ENCODE data around the gene WNT3A. TPM values are rescaled to one million over a fixed set of nuclear protein-coding genes. Genes with fewer than 3 reads are reported as not detected.
A peak's percentile ranks its signal among the peaks of the same experiment; 100 is the strongest.
"Not testable (repeated sequence)": the region's sequence is repeated elsewhere in the genome, so short reads cannot be mapped to it uniquely, and the experiment has no call there.

WNT3A gene
- total RNA-seq, 2 donors from 2014 or later, result not detected

DNA sequence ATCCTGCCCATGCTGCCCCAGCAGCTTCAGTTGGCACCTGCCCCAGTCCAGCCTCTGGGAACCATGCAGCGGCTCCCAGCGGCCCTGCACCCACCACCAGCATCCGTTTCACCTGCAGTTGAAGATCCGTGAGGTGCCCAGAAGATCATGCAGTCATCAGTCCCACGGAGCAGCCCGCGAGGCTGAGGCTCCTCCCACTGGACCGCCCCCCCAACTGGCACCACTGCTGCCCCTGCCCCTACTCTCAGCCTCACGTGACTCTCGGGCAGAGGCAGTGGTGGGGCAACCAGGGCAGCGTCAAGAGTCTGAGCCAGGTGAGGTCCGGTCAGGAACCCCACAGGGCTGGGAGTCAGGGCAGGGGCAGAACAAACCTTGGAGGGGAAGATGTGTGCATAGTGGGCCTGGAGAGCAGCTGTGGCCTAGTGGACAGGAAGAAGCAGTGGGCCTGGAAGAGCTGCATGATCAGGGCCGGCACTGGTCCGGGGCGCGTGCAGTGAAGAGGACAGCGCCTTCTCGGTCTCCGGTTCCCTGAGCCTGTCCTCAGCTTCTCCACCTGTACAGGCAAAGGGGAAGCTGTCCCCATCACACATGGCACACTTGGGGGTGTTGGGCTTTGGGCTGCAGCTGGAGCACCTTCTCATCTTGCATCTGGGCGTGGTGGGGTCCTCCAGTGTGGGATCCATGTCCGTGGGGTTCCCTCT is 31.1 kb upstream of the WNT3A start:
- H3K9me3 Mint-ChIP-seq; H3K4me3 Mint-ChIP-seq; ATAC-seq; H3K27ac Mint-ChIP-seq; H3K36me3 Mint-ChIP-seq; DNase-seq (ENCODE audit: low spot score); H3K4me1 Mint-ChIP-seq (ENCODE audit: low read depth in 2 of 2); H3K27me3 Mint-ChIP-seq: not testable (repeated sequence)

DNA sequence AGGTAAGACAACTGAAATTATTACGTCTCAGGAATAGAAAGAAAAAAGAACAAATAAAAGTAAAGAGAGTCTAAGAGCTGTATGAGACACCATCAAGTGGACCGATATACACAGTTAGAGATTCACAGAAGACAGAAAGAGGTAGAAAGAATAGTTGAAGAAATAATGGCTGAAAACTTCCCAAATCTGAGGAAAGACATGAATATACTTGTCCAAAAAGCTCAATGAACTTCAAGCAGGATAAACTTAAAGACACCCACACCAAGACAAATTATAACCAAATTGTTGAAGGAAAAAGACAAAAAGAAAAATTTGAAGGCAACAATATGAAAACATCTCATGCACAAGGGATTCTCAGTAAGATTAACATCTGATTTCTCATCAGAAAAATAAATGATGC is 19.6 kb upstream of the WNT3A start:
- no peak for DNase-seq (ENCODE audit: low spot score)
- no peak overlapping the region for H3K4me3 Mint-ChIP-seq
- H3K27me3 Mint-ChIP-seq, result peaks cover 31 to 50% of the 10 kb centered on the region in 2 donors
- no peak for ATAC-seq
- no peaks in the 10 kb centered on the region for H3K9me3 Mint-ChIP-seq
- no peak overlapping the region for H3K27ac Mint-ChIP-seq
- no peaks in the 10 kb centered on the region for H3K4me1 Mint-ChIP-seq (ENCODE audit: low read depth in 2 of 2)
- peaks cover 5% of the 10 kb centered on the region for H3K36me3 Mint-ChIP-seq

DNA sequence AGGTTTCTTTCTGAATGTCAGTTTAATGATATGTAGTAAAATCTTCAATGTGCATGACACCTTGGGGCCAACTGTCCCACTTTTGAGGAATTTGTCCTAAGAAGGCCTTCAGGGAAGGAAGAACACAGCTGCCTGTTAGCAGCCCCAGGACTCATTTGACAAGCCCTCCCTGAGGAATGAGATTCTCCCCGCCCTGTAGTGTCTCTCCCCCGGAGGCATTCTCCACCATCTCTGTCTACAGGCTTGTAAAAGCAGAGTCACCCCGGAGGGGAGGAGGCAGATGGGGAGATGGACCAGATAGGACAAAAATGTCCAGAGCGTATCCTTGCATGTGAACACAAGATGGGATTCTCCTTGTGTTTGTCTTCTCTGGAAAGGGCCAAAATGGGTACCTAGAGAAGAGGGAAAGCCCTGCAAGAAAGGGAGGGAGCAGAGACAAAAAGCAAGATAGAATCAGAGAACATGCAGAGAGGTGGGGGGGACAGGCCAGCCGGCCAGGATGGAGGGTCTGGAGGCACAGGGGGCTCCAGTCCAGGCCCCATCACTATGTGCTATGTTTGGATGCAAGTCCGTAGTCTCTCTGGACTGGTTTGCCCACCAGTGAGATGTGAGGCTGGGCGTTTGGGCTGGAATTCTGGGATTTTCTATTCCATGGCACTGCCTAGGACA is 12.0 kb upstream of the WNT3A start:
- DNase-seq (ENCODE audit: low spot score) (no peak), ATAC-seq (no peak)
- no peak overlapping the region for H3K27ac Mint-ChIP-seq
- peaks cover 4% of the 10 kb centered on the region for H3K9me3 Mint-ChIP-seq
- H3K4me3 Mint-ChIP-seq, result no peak overlapping the region
- H3K27me3 Mint-ChIP-seq, result peaks cover 28 to 30% of the 10 kb centered on the region in 2 donors
- peaks cover 5% of the 10 kb centered on the region for H3K36me3 Mint-ChIP-seq
- no peaks in the 10 kb centered on the region for H3K4me1 Mint-ChIP-seq (ENCODE audit: low read depth in 2 of 2)

DNA sequence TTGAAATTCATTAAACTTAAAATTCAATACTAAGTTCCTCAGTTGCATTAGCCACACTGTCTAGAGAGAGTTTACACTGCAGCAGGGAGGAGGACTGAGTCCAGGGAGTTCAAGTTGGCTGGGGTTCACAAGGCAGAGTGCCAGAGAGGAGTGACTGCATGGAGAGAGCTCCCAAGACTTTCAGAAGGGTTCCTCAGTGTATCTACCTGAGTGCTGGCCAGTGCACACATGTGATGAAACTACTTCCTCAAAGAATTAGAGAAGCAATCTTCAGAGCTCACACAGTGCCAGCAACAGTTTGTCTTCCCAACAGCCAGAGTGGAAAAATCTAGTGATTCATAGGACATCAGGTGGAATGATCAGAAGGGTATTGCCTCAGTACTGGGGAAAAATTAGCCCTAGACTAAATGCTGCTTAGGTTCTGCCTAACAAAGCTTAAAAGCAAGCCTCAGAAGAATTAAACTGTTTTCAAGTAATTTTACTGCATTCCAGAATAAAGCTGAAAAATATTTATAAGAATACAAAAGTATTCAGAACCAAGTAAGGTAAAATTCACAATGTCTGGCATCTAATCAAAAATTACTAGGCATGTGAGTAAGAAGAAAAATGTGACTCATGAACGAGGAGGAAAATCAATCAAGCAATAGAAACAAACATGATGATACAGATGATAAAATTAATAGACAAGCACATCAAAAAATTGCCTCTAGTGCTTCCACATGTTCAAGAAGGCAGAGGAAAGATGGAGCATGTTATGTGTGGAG is 10.4 kb upstream of the WNT3A start:
- Mint-ChIP-seq H3K9me3 (peaks cover 4% of the 10 kb centered on the region), H3K27ac (no peak overlapping the region), H3K36me3 (peaks cover 5% of the 10 kb centered on the region), H3K27me3 (peaks cover 14 to 28% of the 10 kb centered on the region in 2 donors), H3K4me1 (ENCODE audit: low read depth in 2 of 2) (no peaks in the 10 kb centered on the region), H3K4me3 (no peak overlapping the region)
- DNase-seq (ENCODE audit: low spot score), result no peak
- ATAC-seq, result no peak

DNA sequence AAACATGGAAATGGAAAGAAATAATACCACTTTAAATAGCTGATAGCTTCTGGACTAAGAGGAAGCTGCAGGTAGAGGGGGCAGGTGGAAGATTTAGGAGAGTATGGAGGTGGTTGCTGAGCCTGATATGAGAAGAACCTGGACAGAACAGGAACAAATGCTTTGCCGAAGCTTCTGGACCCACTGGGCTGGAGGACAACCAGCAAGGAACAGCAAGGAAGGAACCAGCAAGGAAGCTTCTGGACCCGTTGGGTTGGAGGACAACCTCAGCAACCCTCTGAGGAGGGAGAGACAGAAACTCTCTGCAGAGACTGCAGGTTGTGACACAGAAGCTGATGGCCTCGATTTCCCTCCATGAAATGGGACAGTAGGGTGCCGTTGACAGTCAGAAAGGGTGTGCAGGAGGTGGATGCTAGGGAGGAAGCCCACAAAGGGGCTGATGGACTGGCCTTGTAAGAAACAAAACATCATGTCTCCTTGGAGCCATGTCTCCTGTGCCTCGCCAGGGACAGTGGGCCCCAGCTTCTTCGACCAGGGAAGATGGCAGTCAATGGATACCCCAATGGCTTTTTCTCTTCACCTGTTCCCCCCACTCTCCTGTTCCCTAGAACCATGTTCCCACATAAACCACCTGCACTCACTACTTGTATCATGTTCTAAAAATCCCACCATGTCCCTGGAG is 8.3 kb upstream of the WNT3A start:
- peaks cover 5% of the 10 kb centered on the region for H3K36me3 Mint-ChIP-seq
- H3K9me3 Mint-ChIP-seq, result peaks cover 4% of the 10 kb centered on the region
- DNase-seq (ENCODE audit: low spot score) (peak; percentile 51), ATAC-seq (no peak)
- H3K27me3 Mint-ChIP-seq, result peaks cover 8 to 36% of the 10 kb centered on the region in 2 donors
- no peak overlapping the region for H3K4me3 Mint-ChIP-seq
- H3K4me1 Mint-ChIP-seq (ENCODE audit: low read depth in 2 of 2), result no peaks in the 10 kb centered on the region
- no peak overlapping the region for H3K27ac Mint-ChIP-seq

DNA sequence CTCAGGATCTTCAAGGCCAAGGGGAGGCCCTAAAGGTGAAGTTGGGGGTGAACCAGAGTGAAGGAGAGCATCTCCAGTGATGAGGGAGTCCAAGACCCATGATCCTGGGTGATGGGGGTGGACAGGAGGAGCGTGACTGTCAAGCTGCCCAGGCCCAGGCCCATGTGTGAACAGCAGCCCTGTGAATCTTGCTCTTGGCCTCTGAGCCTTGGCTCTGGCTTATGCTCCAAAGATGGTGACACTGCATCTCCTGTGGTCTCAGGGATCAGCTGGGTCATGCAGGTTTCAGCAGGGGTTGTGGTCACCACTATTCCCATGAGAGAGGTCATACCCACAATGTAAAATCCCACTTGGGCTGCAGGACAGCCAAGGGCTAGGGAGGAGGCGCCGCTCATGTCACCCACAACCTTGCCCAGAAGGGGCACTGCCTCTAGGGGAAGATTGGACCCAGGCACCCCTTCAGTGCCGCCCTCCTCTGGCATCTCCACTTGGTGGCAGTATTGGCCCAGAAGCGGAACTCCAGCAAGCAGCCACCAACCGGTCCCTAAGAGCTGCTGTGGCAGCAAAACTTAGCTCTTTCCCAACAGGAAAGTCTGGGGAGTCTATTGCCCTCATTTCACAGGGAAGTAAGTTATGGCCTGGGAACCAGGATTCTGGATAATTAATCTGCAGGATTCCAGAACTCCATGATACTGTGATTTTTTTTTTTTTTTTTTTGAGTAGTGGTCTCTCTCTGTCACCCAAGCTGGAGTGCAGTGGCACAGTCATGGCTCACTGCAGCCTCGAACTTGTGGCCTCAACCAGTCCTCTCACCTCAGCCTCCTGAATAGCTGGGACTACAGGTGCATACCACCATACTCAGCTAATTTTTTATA is 7.5 kb upstream of the WNT3A start:
- Mint-ChIP-seq H3K27ac (no peak overlapping the region), H3K27me3 (peaks cover 8 to 33% of the 10 kb centered on the region in 2 donors), H3K9me3 (peaks cover 4% of the 10 kb centered on the region), H3K4me1 (ENCODE audit: low read depth in 2 of 2) (no peaks in the 10 kb centered on the region), H3K36me3 (peaks cover 5% of the 10 kb centered on the region), H3K4me3 (no peak overlapping the region)
- ATAC-seq (peak; percentile 79 to 85), DNase-seq (ENCODE audit: low spot score) (peak; percentile 73)

DNA sequence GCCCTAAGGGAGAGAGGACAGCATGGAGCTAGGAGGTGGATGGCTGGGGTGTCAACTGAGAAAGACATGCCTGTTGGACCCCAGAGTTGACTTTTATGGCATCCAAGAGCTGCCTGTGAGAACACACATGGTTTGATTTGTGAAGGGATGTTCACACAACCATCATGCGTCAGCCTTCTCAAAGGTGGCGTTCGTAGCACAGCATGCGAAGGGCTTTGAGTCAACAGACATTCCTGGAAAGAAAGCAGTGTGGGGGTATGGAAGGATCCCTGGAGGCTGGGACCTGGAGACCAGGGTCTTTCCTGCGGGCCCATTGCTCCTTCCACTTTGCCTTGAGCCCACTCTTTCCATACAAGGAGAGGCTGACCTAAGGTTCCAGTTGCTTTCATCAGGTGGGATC is 6.4 kb upstream of the WNT3A start:
- Mint-ChIP-seq H3K27ac (no peak overlapping the region), H3K36me3 (peaks cover 5% of the 10 kb centered on the region), H3K27me3 (peaks cover 8 to 35% of the 10 kb centered on the region in 2 donors), H3K9me3 (peaks cover 4% of the 10 kb centered on the region), H3K4me1 (ENCODE audit: low read depth in 2 of 2) (no peaks in the 10 kb centered on the region), H3K4me3 (no peak overlapping the region)
- no peak for DNase-seq (ENCODE audit: low spot score)
- ATAC-seq, result no peak

GRCh38 chr1:228000836-228001563 is 5.8 kb upstream of the WNT3A start:
- H3K36me3 Mint-ChIP-seq, result peaks cover 5% of the 10 kb centered on the region
- no peaks in the 10 kb centered on the region for H3K4me1 Mint-ChIP-seq (ENCODE audit: low read depth in 2 of 2)
- ATAC-seq (no peak), DNase-seq (ENCODE audit: low spot score) (no peak)
- no peak overlapping the region for H3K27ac Mint-ChIP-seq
- H3K4me3 Mint-ChIP-seq, result no peak overlapping the region
- H3K27me3 Mint-ChIP-seq, result peaks cover 8 to 35% of the 10 kb centered on the region in 2 donors
- peaks cover 4% of the 10 kb centered on the region for H3K9me3 Mint-ChIP-seq

DNA sequence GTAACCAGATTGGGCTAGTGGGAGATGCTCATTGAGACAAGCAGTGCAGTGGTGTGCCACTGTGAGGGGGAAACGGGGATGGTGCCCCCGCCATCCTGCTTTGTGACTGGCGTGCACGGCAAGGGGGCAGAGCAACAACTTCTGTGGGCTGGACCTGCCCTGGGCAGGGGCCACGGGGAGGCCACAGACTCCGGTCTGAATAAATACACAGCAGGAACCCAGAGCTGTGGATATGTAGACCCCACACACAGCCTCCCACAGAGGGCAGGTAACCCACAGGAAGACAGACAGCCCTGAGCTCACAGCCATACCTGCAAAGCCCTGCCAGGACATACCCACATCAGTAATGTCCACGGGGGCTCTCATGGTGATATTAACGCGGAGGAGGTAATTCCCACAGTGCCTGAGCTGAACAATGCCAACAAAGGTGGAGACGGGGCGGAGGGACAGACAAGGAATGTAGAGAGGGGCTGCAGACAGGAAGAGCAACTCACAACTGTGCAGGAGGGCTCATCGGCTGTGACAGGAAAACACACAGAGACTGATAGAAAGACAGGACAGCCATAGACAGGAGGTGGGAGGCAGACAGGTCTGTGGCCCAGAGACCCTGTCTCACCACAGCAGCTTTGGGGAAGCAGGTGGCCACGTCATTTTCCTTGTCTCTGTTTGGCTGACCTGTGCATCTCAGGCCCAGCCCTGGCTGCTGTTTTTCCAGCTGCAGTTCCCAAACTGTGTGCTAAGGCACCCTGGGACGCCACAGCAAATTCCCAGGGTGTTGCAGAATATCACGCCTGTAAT is 4.9 kb upstream of the WNT3A start:
- DNase-seq (ENCODE audit: low spot score), result peak; percentile 56
- ATAC-seq, result no peak
- Mint-ChIP-seq H3K27ac (no peak overlapping the region), H3K27me3 (peaks cover 8 to 33% of the 10 kb centered on the region in 2 donors), H3K4me1 (ENCODE audit: low read depth in 2 of 2) (no peaks in the 10 kb centered on the region), H3K36me3 (peaks cover 5% of the 10 kb centered on the region), H3K9me3 (peaks cover 4% of the 10 kb centered on the region), H3K4me3 (no peak overlapping the region)

DNA sequence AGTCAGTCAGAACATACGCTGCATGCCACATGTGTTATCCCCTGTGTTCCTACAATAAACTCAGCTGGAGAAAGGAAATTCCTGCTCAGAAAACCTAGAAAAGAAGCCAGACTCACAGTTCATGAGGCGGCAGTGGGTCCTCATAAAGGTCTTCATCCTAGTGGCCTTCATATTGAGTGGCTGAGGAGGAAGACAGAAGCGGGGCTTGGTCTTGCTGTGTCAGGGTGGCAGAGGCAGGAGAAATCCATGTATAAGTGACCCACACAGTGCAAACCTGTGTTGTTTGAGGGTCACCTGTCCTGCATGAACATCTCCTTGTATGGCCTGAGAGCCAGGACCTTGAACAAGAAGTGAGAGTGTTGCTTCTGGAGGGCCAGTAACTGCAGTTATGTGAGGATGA is 4.0 kb upstream of the WNT3A start:
- Mint-ChIP-seq H3K9me3 (peaks cover 4% of the 10 kb centered on the region), H3K4me1 (ENCODE audit: low read depth in 2 of 2) (no peaks in the 10 kb centered on the region), H3K27me3 (peaks cover 15 to 36% of the 10 kb centered on the region in 2 donors), H3K27ac (no peak overlapping the region), H3K36me3 (peaks cover 5% of the 10 kb centered on the region), H3K4me3 (no peak overlapping the region)
- ATAC-seq (no peak), DNase-seq (ENCODE audit: low spot score) (no peak)

DNA sequence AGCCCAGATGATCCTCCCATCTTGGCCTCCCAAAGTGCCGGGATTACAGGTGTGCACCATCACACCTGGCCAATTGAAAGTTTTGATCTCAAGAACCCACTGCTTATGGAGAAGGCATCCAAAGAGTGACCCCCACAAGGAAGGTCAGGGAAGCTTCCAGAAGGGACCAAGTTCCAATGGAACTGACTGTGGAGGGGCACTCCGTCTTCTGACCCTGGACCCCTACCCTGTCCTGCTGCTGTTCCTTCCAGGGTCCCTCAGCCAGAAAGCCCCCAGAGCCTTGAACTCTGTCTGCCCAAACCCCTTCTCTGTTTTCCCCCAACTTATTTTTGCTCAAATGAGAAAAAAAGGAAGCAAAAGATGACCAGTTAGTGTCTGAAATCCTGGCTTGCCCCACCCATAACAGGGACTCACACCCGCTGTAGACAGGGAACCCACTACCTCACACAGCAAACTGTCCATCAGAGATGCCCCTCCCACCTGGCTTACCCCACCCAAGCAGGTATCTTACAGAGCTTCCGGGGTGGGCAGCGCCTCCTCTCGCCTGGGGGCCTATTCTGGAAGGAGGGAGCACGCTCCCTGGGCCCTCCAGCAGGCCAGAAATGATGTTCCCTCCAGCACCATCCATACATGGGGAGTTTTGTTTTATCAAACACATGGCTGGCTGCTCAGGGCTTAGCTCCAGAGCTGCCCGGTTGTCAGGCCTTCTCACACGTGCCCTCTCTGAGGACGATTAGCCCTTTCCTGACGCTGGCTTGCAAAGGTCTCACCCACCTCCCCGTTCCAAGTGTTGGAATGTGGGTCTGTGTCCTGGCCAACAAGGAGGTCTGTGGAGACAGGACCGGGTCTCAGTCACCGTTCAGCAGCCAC is 3.1 kb upstream of the WNT3A start:
- Mint-ChIP-seq H3K27me3 (peaks cover 7 to 32% of the 10 kb centered on the region in 2 donors), H3K4me3 (no peak overlapping the region), H3K36me3 (no peaks in the 10 kb centered on the region), H3K4me1 (ENCODE audit: low read depth in 2 of 2) (no peaks in the 10 kb centered on the region), H3K9me3 (no peaks in the 10 kb centered on the region), H3K27ac (no peak overlapping the region)
- DNase-seq (ENCODE audit: low spot score) (peak; percentile 56), ATAC-seq (no peak)

All from natural killer cell treated with Interleukin-12 subunit alpha and Interleukin-12 subunit beta and Interleukin-15 and Interleukin-18, amount 100 ng/mL, for 72 hours (primary cell).